Measurements from ENCODE around the gene IPO11.

IPO11 gene

GRCh38 chr5:62395210-62395950 lies 17.2 kb upstream of the IPO11 start:
- no peak overlapping the region for H3K4me3 ChIP-seq (ENCODE audit: low read depth in 1 of 2, low read length in 2 of 2)
- peaks cover 36 to 58% of the 10 kb centered on the region in 2 donors for H3K36me3 ChIP-seq (ENCODE audit: control insufficient read depth in 1 of 2, insufficient read depth in 2 of 2, low read length in 2 of 2)
- no peaks in the 10 kb centered on the region for H3K9me3 ChIP-seq (ENCODE audit: control insufficient read depth in 1 of 2, low read length in 2 of 2)
- H3K27me3 ChIP-seq (ENCODE audit: low read depth, low read length): no peaks in the 10 kb centered on the region
- H3K4me1 ChIP-seq (ENCODE audit: control insufficient read depth in 1 of 2, insufficient read depth in 2 of 2, low read length in 2 of 2): no peaks in the 10 kb centered on the region
- H3K27ac ChIP-seq (ENCODE audit: low read length): no peak overlapping the region

- no peaks in the 10 kb centered on the region for H3K9me3 ChIP-seq (ENCODE audit: control insufficient read depth in 1 of 2, low read length in 2 of 2)
- peak within 1 kb of the TSS; percentile 93 for H3K27ac ChIP-seq (ENCODE audit: low read length)
- peaks cover 4 to 16% of the 10 kb centered on the region in 2 donors for H3K4me1 ChIP-seq (ENCODE audit: control insufficient read depth in 1 of 2, insufficient read depth in 2 of 2, low read length in 2 of 2)
- no peaks in the 10 kb centered on the region for H3K27me3 ChIP-seq (ENCODE audit: low read depth, low read length)
- peaks cover under 1 to 8% of the 10 kb centered on the region in 2 donors for H3K36me3 ChIP-seq (ENCODE audit: control insufficient read depth in 1 of 2, insufficient read depth in 2 of 2, low read length in 2 of 2)
- H3K4me3 ChIP-seq (ENCODE audit: low read depth in 1 of 2, low read length in 2 of 2): peak within 1 kb of the TSS; percentile 94 to 95
Observed at GRCh38 chr5:62403411-62404250, 8.9 kb upstream of the IPO11 start, which contains the start of gene DIMT1. Gene DIMT1 (minus strand): TSS chr5:62403905. CDS start chr5:62403772, 133 bp downstream.

- Histone ChIP-seq H3K27me3 (ENCODE audit: low read depth, low read length) (no peaks in the 10 kb centered on the region), H3K4me3 (ENCODE audit: low read depth in 1 of 2, low read length in 2 of 2) (peak overlapping the region; percentile 93 to 100), H3K27ac (ENCODE audit: low read length) (no peak overlapping the region), H3K36me3 (ENCODE audit: control insufficient read depth in 1 of 2, insufficient read depth in 2 of 2, low read length in 2 of 2) (peaks cover 1 to 8% of the 10 kb centered on the region in 2 donors), H3K4me1 (ENCODE audit: control insufficient read depth in 1 of 2, insufficient read depth in 2 of 2, low read length in 2 of 2) (peaks cover 10 to 15% of the 10 kb centered on the region in 2 donors), H3K9me3 (ENCODE audit: control insufficient read depth in 1 of 2, low read length in 2 of 2) (no peaks in the 10 kb centered on the region)
Observed at GRCh38 chr5:62413711-62414110, 1.1 kb downstream of the IPO11 start.

- Histone ChIP-seq H3K4me1 (ENCODE audit: control insufficient read depth in 1 of 2, insufficient read depth in 2 of 2, low read length in 2 of 2) (peaks cover 5 to 9% of the 10 kb centered on the region in 2 donors), H3K9me3 (ENCODE audit: control insufficient read depth in 1 of 2, low read length in 2 of 2) (no peaks in the 10 kb centered on the region), H3K4me3 (ENCODE audit: low read depth in 1 of 2, low read length in 2 of 2) (no peak overlapping the region), H3K27me3 (ENCODE audit: low read depth, low read length) (no peaks in the 10 kb centered on the region), H3K27ac (ENCODE audit: low read length) (no peak overlapping the region), H3K36me3 (ENCODE audit: control insufficient read depth in 1 of 2, insufficient read depth in 2 of 2, low read length in 2 of 2) (peaks cover 3 to 8% of the 10 kb centered on the region in 2 donors)
Observed at GRCh38 chr5:62418462-62419076, 6.0 kb downstream of the IPO11 start.

GRCh38 chr5:62419609-62420008 lies 7.0 kb downstream of the IPO11 start:
- Histone ChIP-seq H3K27ac (ENCODE audit: low read length) (no peak overlapping the region), H3K4me3 (ENCODE audit: low read depth in 1 of 2, low read length in 2 of 2) (no peak overlapping the region), H3K9me3 (ENCODE audit: control insufficient read depth in 1 of 2, low read length in 2 of 2) (no peaks in the 10 kb centered on the region)

GRCh38 chr5:62421414-62421813 lies 8.9 kb downstream of the IPO11 start:
- H3K27me3 ChIP-seq (ENCODE audit: low read depth, low read length): no peaks in the 10 kb centered on the region
- H3K36me3 ChIP-seq (ENCODE audit: control insufficient read depth in 1 of 2, insufficient read depth in 2 of 2, low read length in 2 of 2): peaks cover 3 to 8% of the 10 kb centered on the region in 2 donors
- H3K27ac ChIP-seq (ENCODE audit: low read length): no peak overlapping the region
- peaks cover 0 to 3% of the 10 kb centered on the region in 2 donors for H3K4me1 ChIP-seq (ENCODE audit: control insufficient read depth in 1 of 2, insufficient read depth in 2 of 2, low read length in 2 of 2)
- no peak overlapping the region for H3K4me3 ChIP-seq (ENCODE audit: low read depth in 1 of 2, low read length in 2 of 2)
- H3K9me3 ChIP-seq (ENCODE audit: control insufficient read depth in 1 of 2, low read length in 2 of 2): no peaks in the 10 kb centered on the region

More at GRCh38 chr5:62419609-62420008, 7.0 kb downstream of the IPO11 start:
- Histone ChIP-seq H3K36me3 (ENCODE audit: control insufficient read depth in 1 of 2, insufficient read depth in 2 of 2, low read length in 2 of 2) (peaks cover 3 to 8% of the 10 kb centered on the region in 2 donors), H3K4me1 (ENCODE audit: control insufficient read depth in 1 of 2, insufficient read depth in 2 of 2, low read length in 2 of 2) (peaks cover 0 to 3% of the 10 kb centered on the region in 2 donors), H3K27me3 (ENCODE audit: low read depth, low read length) (no peaks in the 10 kb centered on the region)

- H3K9me3 ChIP-seq (ENCODE audit: control insufficient read depth in 1 of 2, low read length in 2 of 2): no peaks in the 10 kb centered on the region
- peaks cover 0 to 3% of the 10 kb centered on the region in 2 donors for H3K4me1 ChIP-seq (ENCODE audit: control insufficient read depth in 1 of 2, insufficient read depth in 2 of 2, low read length in 2 of 2)
- no peaks in the 10 kb centered on the region for H3K27me3 ChIP-seq (ENCODE audit: low read depth, low read length)
- no peak overlapping the region for H3K4me3 ChIP-seq (ENCODE audit: low read depth in 1 of 2, low read length in 2 of 2)
- H3K27ac ChIP-seq (ENCODE audit: low read length): no peak overlapping the region
- H3K36me3 ChIP-seq (ENCODE audit: control insufficient read depth in 1 of 2, insufficient read depth in 2 of 2, low read length in 2 of 2): no peaks in the 10 kb centered on the region
Observed at GRCh38 chr5:62424763-62425162, 12.2 kb downstream of the IPO11 start.

- Histone ChIP-seq H3K4me1 (ENCODE audit: control insufficient read depth in 1 of 2, insufficient read depth in 2 of 2, low read length in 2 of 2) (peaks cover 0 to 6% of the 10 kb centered on the region in 2 donors), H3K27ac (ENCODE audit: low read length) (no peak overlapping the region), H3K36me3 (ENCODE audit: control insufficient read depth in 1 of 2, insufficient read depth in 2 of 2, low read length in 2 of 2) (no peaks in the 10 kb centered on the region), H3K9me3 (ENCODE audit: control insufficient read depth in 1 of 2, low read length in 2 of 2) (no peaks in the 10 kb centered on the region), H3K27me3 (ENCODE audit: low read depth, low read length) (no peaks in the 10 kb centered on the region), H3K4me3 (ENCODE audit: low read depth in 1 of 2, low read length in 2 of 2) (no peak overlapping the region)
Observed at GRCh38 chr5:62431735-62432620, 19.4 kb downstream of the IPO11 start.

GRCh38 chr5:62432621-62433064 lies 20.1 kb downstream of the IPO11 start:
- H3K27ac ChIP-seq (ENCODE audit: low read length): no peak overlapping the region
- H3K27me3 ChIP-seq (ENCODE audit: low read depth, low read length): no peaks in the 10 kb centered on the region
- peaks cover 0 to 6% of the 10 kb centered on the region in 2 donors for H3K4me1 ChIP-seq (ENCODE audit: control insufficient read depth in 1 of 2, insufficient read depth in 2 of 2, low read length in 2 of 2)
- H3K36me3 ChIP-seq (ENCODE audit: control insufficient read depth in 1 of 2, insufficient read depth in 2 of 2, low read length in 2 of 2): no peaks in the 10 kb centered on the region
- H3K9me3 ChIP-seq (ENCODE audit: control insufficient read depth in 1 of 2, low read length in 2 of 2): no peaks in the 10 kb centered on the region
- H3K4me3 ChIP-seq (ENCODE audit: low read depth in 1 of 2, low read length in 2 of 2): no peak overlapping the region

- Histone ChIP-seq H3K9me3 (ENCODE audit: control insufficient read depth in 1 of 2, low read length in 2 of 2) (no peaks in the 10 kb centered on the region), H3K4me3 (ENCODE audit: low read depth in 1 of 2, low read length in 2 of 2) (no peak overlapping the region), H3K27me3 (ENCODE audit: low read depth, low read length) (no peaks in the 10 kb centered on the region), H3K4me1 (ENCODE audit: control insufficient read depth in 1 of 2, insufficient read depth in 2 of 2, low read length in 2 of 2) (no peaks in the 10 kb centered on the region), H3K36me3 (ENCODE audit: control insufficient read depth in 1 of 2, insufficient read depth in 2 of 2, low read length in 2 of 2) (peaks cover 16 to 23% of the 10 kb centered on the region in 2 donors), H3K27ac (ENCODE audit: low read length) (no peak overlapping the region)
Observed at GRCh38 chr5:62448528-62448927, 36.0 kb downstream of the IPO11 start.
